SIG-M5 (cell line): ENCODE data around the gene RAB11A.

ENCODE experiments used
- DNase-seq: peaks from one replicate; lab custom pipeline; 2025; lab: John Stamatoyannopoulos, UW

RAB11A gene

GRCh38 chr15:65917936-65918335 lies 48.6 kb downstream of the RAB11A start:
- DNase-seq: no peak

GRCh38 chr15:65918357-65918920 lies 49.1 kb downstream of the RAB11A start:
- DNase-seq: no peak

GRCh38 chr15:65918945-65919344 lies 49.7 kb downstream of the RAB11A start:
- DNase-seq: no peak

- DNase-seq: no peak
These were observed 50.1 kb downstream of the RAB11A start for GRCh38 chr15:65919353-65919752.

GRCh38 chr15:65920121-65920520 lies 50.8 kb downstream of the RAB11A start:
- no peak for DNase-seq

GRCh38 chr15:65920825-65921309 lies 51.6 kb downstream of the RAB11A start:
- DNase-seq: no peak

GRCh38 chr15:65921780-65922179 lies 52.5 kb downstream of the RAB11A start:
- DNase-seq: no peak

- no peak for DNase-seq
These were observed 53.3 kb downstream of the RAB11A start for GRCh38 chr15:65922621-65923020.

GRCh38 chr15:65923264-65923663 lies 54.0 kb downstream of the RAB11A start:
- DNase-seq: no peak

GRCh38 chr15:65924004-65924403 lies 54.7 kb downstream of the RAB11A start:
- no peak for DNase-seq

- DNase-seq: no peak
These were observed 56.0 kb downstream of the RAB11A start for GRCh38 chr15:65925338-65925737.

- DNase-seq: no peak
These were observed 57.2 kb downstream of the RAB11A start for GRCh38 chr15:65926459-65926858.

- DNase-seq: no peak
These were observed 57.6 kb downstream of the RAB11A start for GRCh38 chr15:65926899-65927298.

GRCh38 chr15:65927545-65927944 lies 58.3 kb downstream of the RAB11A start:
- no peak for DNase-seq

GRCh38 chr15:65929573-65929972 lies 60.3 kb downstream of the RAB11A start:
- DNase-seq: no peak

GRCh38 chr15:65930134-65930533 lies 60.8 kb downstream of the RAB11A start:
- DNase-seq: no peak

GRCh38 chr15:65931221-65931620 lies 61.9 kb downstream of the RAB11A start:
- DNase-seq: no peak

GRCh38 chr15:65935391-65935790 lies 66.1 kb downstream of the RAB11A start:
- DNase-seq: no peak

- no peak for DNase-seq
These were observed 67.0 kb downstream of the RAB11A start for GRCh38 chr15:65936282-65936681.

GRCh38 chr15:65937054-65937453 lies 67.8 kb downstream of the RAB11A start:
- DNase-seq: no peak

- no peak for DNase-seq
These were observed 68.2 kb downstream of the RAB11A start for GRCh38 chr15:65937476-65937875.

GRCh38 chr15:65938604-65939003 lies 69.3 kb downstream of the RAB11A start:
- no peak for DNase-seq

GRCh38 chr15:65939901-65940617 lies 70.8 kb downstream of the RAB11A start:
- DNase-seq: no peak

- no peak for DNase-seq
These were observed 71.3 kb downstream of the RAB11A start for GRCh38 chr15:65940618-65940909.
